K562 (cell line): ENCODE data around the gene GFI1B. TPM values are rescaled to one million over a fixed set of nuclear protein-coding genes. Genes with fewer than 3 reads are reported as not detected.

Source experiments
- ATAC-seq: fragments of 200-7000 bp; cut with Tn5 transposase; 3 replicates; pipeline ENCODE4 v1.9.1; 2020; ENCODE audit warnings: moderate library complexity
- BruUV-seq: library from RNA; stranded (reverse); fragments of 400-500 nt; replicated peaks from 2 replicates; lab custom pipeline; 2021; lab: Mats Ljungman, UMichigan
- CTCF ChIA-PET: fragments of 300-600 bp; formaldehyde crosslinking; extraction: SDS; loops from one replicate; lab custom pipeline; 2021; ENCODE audit warnings: low intra/inter-chr PET ratio; lab: Yijun Ruan, JAX
- POLR2A ChIA-PET: fragments of 300-600, 350-650 bp; sonication (Branson Sonifier 250); formaldehyde crosslinking; extraction: SDS; loops from one replicate; lab custom pipeline; 2021; ENCODE audit warnings: antibody characterized with exemption, inconsistent platforms; lab: Yijun Ruan, JAX
- DNase-seq, 4 experiments: peaks; one replicate each; pipeline versions ENCODE4 v3.0.0 to v3.0.0-alpha.2; 2011 to 2018; ENCODE audit warnings: low spot score in 3 of 4, mixed read lengths in 3 of 4; ENCODE audit errors: extremely low read depth in 1 of 4
- FAIRE-seq: peaks from 2 replicates; lab custom pipeline; 2011; peaks lifted over from hg19 to GRCh38; lab: Jason Lieb, UNC
- H2AFZ ChIP-seq: 2 replicates; pipeline ENCODE4 v1.6.0; 2011; ENCODE audit warnings: low read depth, low read length, control low read depth, inconsistent platforms
- H3K27ac ChIP-seq: fragments of 200-600 bp; 3 replicates; pipeline ENCODE4 v1.8.0; 2011; ENCODE audit warnings: low read depth, mild to moderate bottlenecking, control low read depth, inconsistent platforms, low read length, moderate library complexity, mixed read lengths; ENCODE audit errors: extremely low read depth
- H3K27me3 ChIP-seq, 2 experiments: fragments of 300-600 bp in 1 of 2; 2 replicates in 1 of 2; 3 replicates in 1 of 2; pipeline versions ENCODE4 v1.6.0 to v1.8.0; 2011; ENCODE audit warnings: inconsistent platforms in 2 of 2, low read length in 2 of 2, mild to moderate bottlenecking in 1 of 2, mixed read lengths in 1 of 2, moderate library complexity in 1 of 2; ENCODE audit not compliant: control insufficient read depth in 2 of 2, insufficient read depth in 2 of 2
- H3K36me3 ChIP-seq: fragments of 300-600 bp; 3 replicates; pipeline ENCODE4 v1.8.0; 2011; ENCODE audit warnings: mild to moderate bottlenecking, low read length, inconsistent platforms; ENCODE audit not compliant: control insufficient read depth, insufficient read depth
- H3K4me1 ChIP-seq, 2 experiments: fragments of 200-600 bp in 1 of 2; replicated peaks in 1 of 2; 2 replicates in 1 of 2; 3 replicates in 1 of 2; pipeline versions ENCODE4 v1.5.1 to v1.8.0; 2011; ENCODE audit warnings: inconsistent platforms in 2 of 2, low read length in 2 of 2, mild to moderate bottlenecking in 1 of 2, mixed read lengths in 1 of 2, moderate library complexity in 1 of 2; ENCODE audit not compliant: control insufficient read depth in 2 of 2, insufficient read depth in 2 of 2
- H3K4me2 ChIP-seq: 2 replicates; pipeline ENCODE4 v1.6.1; 2011; ENCODE audit warnings: low read length, control low read depth, inconsistent platforms, mixed read lengths; ENCODE audit not compliant: insufficient read depth
- H3K4me3 ChIP-seq: fragments of 200-600 bp; sonication (generic), shearing (Covaris generic); 2 replicates; pipeline ENCODE4 v1.5.1; 2016; ENCODE audit warnings: control low read depth, inconsistent platforms
- H3K79me2 ChIP-seq: fragments of 200-600 bp; 3 replicates; pipeline ENCODE4 v1.8.0; 2011; ENCODE audit warnings: low read length, inconsistent platforms; ENCODE audit not compliant: control insufficient read depth, insufficient read depth
- H3K9ac ChIP-seq, 2 experiments: 2 replicates each; pipeline versions ENCODE4 v1.6.0 to v1.6.1; 2011; ENCODE audit warnings: low read depth in 2 of 2, low read length in 2 of 2, control low read depth in 1 of 2, inconsistent platforms in 1 of 2, mild to moderate bottlenecking in 1 of 2, mixed read lengths in 1 of 2; ENCODE audit not compliant: insufficient read depth in 1 of 2
- H3K9me1 ChIP-seq: one replicate; pipeline ENCODE4 v1.6.0; 2011; ENCODE audit warnings: inconsistent platforms, mild to moderate bottlenecking, low read length, moderate library complexity; ENCODE audit not compliant: control insufficient read depth, insufficient read depth
- H3K9me3 ChIP-seq: replicated peaks from 2 replicates; pipeline ENCODE4 v1.5.1; 2011; ENCODE audit warnings: low read depth, low read length, inconsistent platforms; ENCODE audit not compliant: control insufficient read depth, insufficient read depth
- H4K20me1 ChIP-seq: replicated peaks from 2 replicates; pipeline ENCODE4 v1.6.1; 2011; ENCODE audit warnings: low read length, inconsistent platforms, mixed read lengths; ENCODE audit not compliant: control insufficient read depth, insufficient read depth
- GATAD2B ChIP-seq: fragments of 450-650 bp; IDR thresholded peaks from 2 replicates; pipeline ENCODE4 v1.6.1; 2017; ENCODE audit warnings: mild to moderate bottlenecking, borderline replicate concordance
- WGBS: fragments of 100-300 bp; shearing (Covaris generic); methylation state at CpG from one replicate; pipeline ENCODE4 v1.1.6; 2016; ENCODE audit warnings: low coverage, mixed read lengths; ENCODE audit not compliant: insufficient coverage; ENCODE audit errors: missing lambda C conversion rate; 5-methylcytosine and 5-hydroxymethylcytosine counted together
- in situ Hi-C: fragments of 300-500 bp; cut with MboI; formaldehyde crosslinking; loops from 4 replicates; pipeline ENCODE4 v1.15.0; 2018; ENCODE audit warnings: inconsistent platforms, mixed read lengths
- intact Hi-C: fragments of 100-400 bp; cut with micrococcal nuclease; formaldehyde crosslinking; loops from 2 replicates; pipeline ENCODE4 v1.14.2; 2022
- polyA plus RNA-seq, 8 experiments: library from polyadenylated mRNA; depleted of rRNA in 4 of 8; stranded (reverse) in 5 of 8; unstranded in 3 of 8; fragments of >200 nt; fragmentation: Nextera tagmentation in 2 of 8; fragmentation: Illumina TruSeq in 1 of 8; extraction: Ambion mirVana in 2 of 8; extraction: Trizol in 1 of 8; gene quantifications; 2 replicates each; pipeline versions ENCODE4 v1.2.1 to v1.2.3, GENCODE V29; 2011 to 2014; ENCODE audit warnings: inconsistent platforms in 1 of 8, missing spikeins in 1 of 8
- total RNA-seq, 7 experiments: library from RNA; depleted of rRNA in 6 of 7; stranded (reverse); fragments of >200 nt in 6 of 7; fragmentation: Illumina TruSeq in 2 of 7; extraction: Trizol in 2 of 7; gene quantifications; 2 replicates each; pipeline versions ENCODE4 v1.2.1 to v1.2.3, GENCODE V29; 2011 to 2021; ENCODE audit warnings: low replicate concordance in 1 of 7
- TF ChIP-seq, protein P1 (sequence below): sonication (generic); formaldehyde crosslinking; IDR thresholded peaks from 2 replicates; pipeline ENCODE4 v1.8.0; 2022; ENCODE audit warnings: mild to moderate bottlenecking, missing genetic modification reagents

The GFI1B gene
- total and polyA plus RNA-seq, 9 of the 15 experiments (the other 6 are each of a cell fraction or from before 2014, with no cell fraction given): 8.0 to 75.7 (median 34.5) TPM

DNA sequence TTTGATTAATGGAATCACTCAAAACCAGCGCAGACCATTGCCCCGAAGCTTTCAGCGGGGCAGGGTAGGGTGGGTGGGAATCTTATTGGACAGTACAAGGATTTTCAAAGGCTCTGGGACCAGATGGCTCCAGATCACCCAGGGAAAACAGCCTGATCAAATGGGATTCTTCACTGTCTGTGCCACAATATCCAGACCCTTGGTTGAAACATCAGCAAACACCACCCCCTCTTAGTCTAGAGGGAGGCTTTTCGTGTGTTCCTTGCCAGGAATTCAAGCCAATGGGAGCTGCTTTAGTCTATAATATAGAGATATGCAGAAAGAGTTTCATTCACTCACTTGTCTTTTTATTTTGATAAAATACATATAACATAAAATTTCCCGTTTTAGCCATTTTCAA is 1.7 kb downstream of the GFI1B start:
- H3K4me2 ChIP-seq: peak overlapping the region; percentile 93
- no peak for ATAC-seq
- no peak for FAIRE-seq
- in situ Hi-C loops (no loop called here), intact Hi-C loops (no loop called here)
- TF ChIP-seq GATAD2B: no peak
- TF ChIP-seq, protein P1, sequence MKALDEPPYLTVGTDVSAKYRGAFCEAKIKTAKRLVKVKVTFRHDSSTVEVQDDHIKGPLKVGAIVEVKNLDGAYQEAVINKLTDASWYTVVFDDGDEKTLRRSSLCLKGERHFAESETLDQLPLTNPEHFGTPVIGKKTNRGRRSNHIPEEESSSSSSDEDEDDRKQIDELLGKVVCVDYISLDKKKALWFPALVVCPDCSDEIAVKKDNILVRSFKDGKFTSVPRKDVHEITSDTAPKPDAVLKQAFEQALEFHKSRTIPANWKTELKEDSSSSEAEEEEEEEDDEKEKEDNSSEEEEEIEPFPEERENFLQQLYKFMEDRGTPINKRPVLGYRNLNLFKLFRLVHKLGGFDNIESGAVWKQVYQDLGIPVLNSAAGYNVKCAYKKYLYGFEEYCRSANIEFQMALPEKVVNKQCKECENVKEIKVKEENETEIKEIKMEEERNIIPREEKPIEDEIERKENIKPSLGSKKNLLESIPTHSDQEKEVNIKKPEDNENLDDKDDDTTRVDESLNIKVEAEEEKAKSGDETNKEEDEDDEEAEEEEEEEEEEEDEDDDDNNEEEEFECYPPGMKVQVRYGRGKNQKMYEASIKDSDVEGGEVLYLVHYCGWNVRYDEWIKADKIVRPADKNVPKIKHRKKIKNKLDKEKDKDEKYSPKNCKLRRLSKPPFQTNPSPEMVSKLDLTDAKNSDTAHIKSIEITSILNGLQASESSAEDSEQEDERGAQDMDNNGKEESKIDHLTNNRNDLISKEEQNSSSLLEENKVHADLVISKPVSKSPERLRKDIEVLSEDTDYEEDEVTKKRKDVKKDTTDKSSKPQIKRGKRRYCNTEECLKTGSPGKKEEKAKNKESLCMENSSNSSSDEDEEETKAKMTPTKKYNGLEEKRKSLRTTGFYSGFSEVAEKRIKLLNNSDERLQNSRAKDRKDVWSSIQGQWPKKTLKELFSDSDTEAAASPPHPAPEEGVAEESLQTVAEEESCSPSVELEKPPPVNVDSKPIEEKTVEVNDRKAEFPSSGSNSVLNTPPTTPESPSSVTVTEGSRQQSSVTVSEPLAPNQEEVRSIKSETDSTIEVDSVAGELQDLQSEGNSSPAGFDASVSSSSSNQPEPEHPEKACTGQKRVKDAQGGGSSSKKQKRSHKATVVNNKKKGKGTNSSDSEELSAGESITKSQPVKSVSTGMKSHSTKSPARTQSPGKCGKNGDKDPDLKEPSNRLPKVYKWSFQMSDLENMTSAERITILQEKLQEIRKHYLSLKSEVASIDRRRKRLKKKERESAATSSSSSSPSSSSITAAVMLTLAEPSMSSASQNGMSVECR: 0 out of 2 replicates have a peak, but pooled peaks have one; percentile 55
- peaks cover 12% of the 10 kb centered on the region; the same call in 2 of the 3 replicates for H3K36me3 ChIP-seq
- H3K79me2 ChIP-seq: peaks cover 67% of the 10 kb centered on the region
- H4K20me1 ChIP-seq: no peaks in the 10 kb centered on the region
- no TSS peak for BruUV-seq
- H3K9me1 ChIP-seq: no peaks in the 10 kb centered on the region
- H3K9me3 ChIP-seq: no peaks in the 10 kb centered on the region
- H3K27me3 ChIP-seq: no peaks in the 10 kb centered on the region
- POLR2A ChIA-PET: interaction anchor here (0.5 to 1.2 kb wide), 6 partner anchors 19 to 801 kb away, joined by 3 to 4 read pairs (median 3); no protein-coding TSS in a partner anchor
- 1% methylated on average over 5 of the region's 5 CpGs for WGBS
- DNase-seq: peak in 1 of 4 experiments; percentile 40
- peak overlapping the region; percentile 73 to 86 for H3K9ac ChIP-seq
- CTCF ChIA-PET: no interaction called here
- H3K4me3 ChIP-seq: peak overlapping the region; percentile 57
- H3K27ac ChIP-seq: peak overlapping the region; percentile 65; the same call in 2 of the 3 replicates
- peak overlapping the region; percentile 2; the same call in 1 of the 2 replicates for H2AFZ ChIP-seq
- H3K4me1 ChIP-seq: peaks cover 44 to 58% of the 10 kb centered on the region in 2 experiments
